IPS-15b (cell line): ENCODE results near the gene BCL2L12.

ENCODE experiments used
- H3K27me3 ChIP-seq: one replicate; pipeline ENCODE4 v1.6.1; 2013; ENCODE audit warnings: low read length; ENCODE audit not compliant: control insufficient read depth, insufficient read depth
- H3K36me3 ChIP-seq: one replicate; pipeline ENCODE4 v1.6.1; 2013; ENCODE audit warnings: low read length; ENCODE audit not compliant: control insufficient read depth, insufficient read depth
- H3K4me1 ChIP-seq: one replicate; pipeline ENCODE4 v1.6.1; 2013; ENCODE audit warnings: mild to moderate bottlenecking, low read length; ENCODE audit not compliant: control insufficient read depth, insufficient read depth
- H3K4me3 ChIP-seq: one replicate; pipeline ENCODE4 v1.5.1; 2013; ENCODE audit warnings: low read depth, low read length
- H3K9ac ChIP-seq: one replicate; pipeline ENCODE4 v1.6.1; 2013; ENCODE audit warnings: low read depth, mild to moderate bottlenecking, low read length
- H3K9me3 ChIP-seq: one replicate; pipeline ENCODE4 v1.6.1; 2013; ENCODE audit warnings: mild to moderate bottlenecking, low read length; ENCODE audit not compliant: control insufficient read depth, insufficient read depth

BCL2L12 gene

GRCh38 chr19:49635530-49636232 lies 30.1 kb upstream of the BCL2L12 start:
- H3K9ac ChIP-seq, result no peak overlapping the region
- peaks cover 2% of the 10 kb centered on the region for H3K4me1 ChIP-seq
- no peaks in the 10 kb centered on the region for H3K36me3 ChIP-seq
- H3K9me3 ChIP-seq, result no peaks in the 10 kb centered on the region
- H3K4me3 ChIP-seq, result no peak overlapping the region
- no peaks in the 10 kb centered on the region for H3K27me3 ChIP-seq

- H3K4me1 ChIP-seq, result peaks cover 2% of the 10 kb centered on the region
- H3K27me3 ChIP-seq, result no peaks in the 10 kb centered on the region
- H3K9me3 ChIP-seq, result no peaks in the 10 kb centered on the region
- no peaks in the 10 kb centered on the region for H3K36me3 ChIP-seq
- H3K4me3 ChIP-seq, result no peak overlapping the region
- H3K9ac ChIP-seq, result no peak overlapping the region
Measured at GRCh38 chr19:49636233-49636932, 29.4 kb upstream of the BCL2L12 start.

- no peaks in the 10 kb centered on the region for H3K27me3 ChIP-seq
- H3K36me3 ChIP-seq, result peaks cover 4% of the 10 kb centered on the region
- H3K9ac ChIP-seq, result no peak overlapping the region
- H3K4me1 ChIP-seq, result peaks cover 5% of the 10 kb centered on the region
- H3K4me3 ChIP-seq, result peak overlapping the region; percentile 76
- no peaks in the 10 kb centered on the region for H3K9me3 ChIP-seq
Measured at GRCh38 chr19:49637821-49638738, 27.7 kb upstream of the BCL2L12 start.

- H3K4me1 ChIP-seq, result peaks cover 7% of the 10 kb centered on the region
- no peaks in the 10 kb centered on the region for H3K27me3 ChIP-seq
- H3K4me3 ChIP-seq, result peak overlapping the region; percentile 50
- no peak overlapping the region for H3K9ac ChIP-seq
- H3K9me3 ChIP-seq, result no peaks in the 10 kb centered on the region
- H3K36me3 ChIP-seq, result peaks cover 4% of the 10 kb centered on the region
Measured at GRCh38 chr19:49639401-49640112, 26.2 kb upstream of the BCL2L12 start.

GRCh38 chr19:49640113-49640898 lies 25.4 kb upstream of the BCL2L12 start, which contains the start of gene RRAS:
TSS of gene RRAS (minus strand) at chr19:49640143. CDS start at chr19:49640098, 45 bp downstream.
- Histone ChIP-seq H3K9me3 (no peaks in the 10 kb centered on the region), H3K4me3 (peak within 1 kb of the TSS; percentile 80), H3K9ac (peak within 1 kb of the TSS; percentile 65), H3K27me3 (no peaks in the 10 kb centered on the region), H3K36me3 (peaks cover 6% of the 10 kb centered on the region), H3K4me1 (peaks cover 7% of the 10 kb centered on the region)

GRCh38 chr19:49641688-49642491 lies 23.8 kb upstream of the BCL2L12 start, which contains the start of gene SCAF1:
TSS of gene SCAF1 (plus strand) at chr19:49642209. CDS start at chr19:49645027, 2,818 bp downstream.
- peaks cover 7% of the 10 kb centered on the region for H3K4me1 ChIP-seq
- peak within 1 kb of the TSS; percentile 97 for H3K9ac ChIP-seq
- no peaks in the 10 kb centered on the region for H3K27me3 ChIP-seq
- H3K9me3 ChIP-seq, result no peaks in the 10 kb centered on the region
- peaks cover 19% of the 10 kb centered on the region for H3K36me3 ChIP-seq
- H3K4me3 ChIP-seq, result peak within 1 kb of the TSS; percentile 99

- H3K36me3 ChIP-seq, result peaks cover 25% of the 10 kb centered on the region
- H3K9ac ChIP-seq, result peak overlapping the region; percentile 97
- peak overlapping the region; percentile 99 for H3K4me3 ChIP-seq
- no peaks in the 10 kb centered on the region for H3K9me3 ChIP-seq
- no peaks in the 10 kb centered on the region for H3K27me3 ChIP-seq
- peaks cover 7% of the 10 kb centered on the region for H3K4me1 ChIP-seq
Measured at GRCh38 chr19:49642492-49643035, 23.2 kb upstream of the BCL2L12 start.

GRCh38 chr19:49643466-49643865 lies 22.3 kb upstream of the BCL2L12 start:
- H3K4me3 ChIP-seq, result no peak overlapping the region
- H3K9me3 ChIP-seq, result no peaks in the 10 kb centered on the region
- no peaks in the 10 kb centered on the region for H3K27me3 ChIP-seq
- no peak overlapping the region for H3K9ac ChIP-seq
- peaks cover 5% of the 10 kb centered on the region for H3K4me1 ChIP-seq
- H3K36me3 ChIP-seq, result peaks cover 25% of the 10 kb centered on the region

GRCh38 chr19:49645592-49645991 lies 20.1 kb upstream of the BCL2L12 start:
- no peak overlapping the region for H3K9ac ChIP-seq
- no peak overlapping the region for H3K4me3 ChIP-seq
- peaks cover 37% of the 10 kb centered on the region for H3K36me3 ChIP-seq
- H3K27me3 ChIP-seq, result no peaks in the 10 kb centered on the region
- H3K4me1 ChIP-seq, result peaks cover 5% of the 10 kb centered on the region
- no peaks in the 10 kb centered on the region for H3K9me3 ChIP-seq

GRCh38 chr19:49645995-49646394 lies 19.7 kb upstream of the BCL2L12 start:
- no peaks in the 10 kb centered on the region for H3K27me3 ChIP-seq
- H3K36me3 ChIP-seq, result peaks cover 38% of the 10 kb centered on the region
- no peak overlapping the region for H3K4me3 ChIP-seq
- H3K4me1 ChIP-seq, result peaks cover 5% of the 10 kb centered on the region
- no peaks in the 10 kb centered on the region for H3K9me3 ChIP-seq
- no peak overlapping the region for H3K9ac ChIP-seq
